G401.6 (cell line): Measurements from ENCODE around the gene PLCXD3.
"Not testable (repeated sequence)": the region's sequence is repeated elsewhere in the genome, so short reads cannot be mapped to it uniquely, and the experiment has no call there.

ENCODE experiments used
- FAIRE-seq: peaks from 2 replicates; lab custom pipeline; 2012; peaks lifted over from hg19 to GRCh38; lab: Jason Lieb, UNC

Gene PLCXD3

DNA sequence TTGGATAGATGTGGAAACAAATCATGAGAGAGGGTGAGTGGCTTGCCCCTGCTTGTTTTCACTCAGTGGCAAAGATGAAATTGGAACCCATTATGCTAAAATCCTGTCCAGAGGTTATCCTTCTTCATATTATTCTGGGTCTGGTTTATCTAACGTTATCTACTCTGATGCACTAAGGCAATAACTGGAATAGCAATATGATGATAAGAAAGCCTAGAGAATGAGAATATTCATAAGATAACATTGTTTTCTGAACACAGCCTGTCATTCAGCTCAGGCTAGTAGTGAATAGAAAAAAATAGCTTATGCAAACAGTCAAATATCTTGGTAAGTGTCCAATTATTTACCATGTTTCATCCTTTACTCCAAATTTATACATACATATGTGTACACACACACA lies 165.1 kb downstream of the PLCXD3 start:
- FAIRE-seq = no peak

DNA sequence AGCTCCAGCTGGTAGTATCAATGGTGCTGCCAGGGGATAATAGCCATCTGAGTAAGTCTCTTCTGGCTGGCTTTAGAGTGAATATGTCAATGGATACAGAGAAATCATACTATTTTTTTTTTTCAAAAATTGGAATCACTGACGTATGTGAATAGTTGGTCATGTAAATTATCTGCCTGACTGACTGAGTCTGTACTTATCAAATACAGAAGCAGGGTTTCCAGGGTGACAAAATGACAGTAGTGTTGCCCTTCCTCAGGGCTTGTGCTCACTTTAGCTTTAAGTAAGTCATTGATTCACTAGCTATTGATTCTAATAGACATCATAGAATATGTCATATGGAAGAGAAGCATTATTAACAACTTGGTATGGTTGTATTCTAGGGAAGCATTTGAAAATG lies 171.1 kb downstream of the PLCXD3 start:
- no peak for FAIRE-seq

DNA sequence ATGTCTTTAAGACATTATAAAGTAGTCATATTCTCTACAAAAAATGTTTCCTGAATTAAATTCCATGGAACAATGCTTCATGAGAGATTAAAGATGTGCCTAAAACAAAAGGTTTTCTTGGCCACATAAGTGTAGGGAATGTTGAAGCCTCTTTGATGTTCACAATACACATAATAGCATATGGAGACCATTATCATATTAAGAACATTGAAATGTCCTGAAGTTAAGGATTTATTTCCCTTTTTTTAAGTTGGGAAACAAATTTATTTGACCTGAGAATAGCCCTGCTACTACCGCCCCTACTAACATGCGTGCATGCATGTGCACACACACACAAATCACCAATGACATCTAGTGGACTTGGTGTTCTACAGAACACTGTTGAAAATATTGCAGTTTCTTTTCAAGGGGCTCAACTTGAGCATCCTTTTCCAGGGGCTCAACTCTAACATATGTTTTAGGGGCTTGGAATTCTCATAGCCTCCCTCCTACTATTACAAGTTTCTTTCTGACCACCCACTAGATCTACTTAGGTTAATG lies 172.2 kb downstream of the PLCXD3 start:
- FAIRE-seq = no peak

DNA sequence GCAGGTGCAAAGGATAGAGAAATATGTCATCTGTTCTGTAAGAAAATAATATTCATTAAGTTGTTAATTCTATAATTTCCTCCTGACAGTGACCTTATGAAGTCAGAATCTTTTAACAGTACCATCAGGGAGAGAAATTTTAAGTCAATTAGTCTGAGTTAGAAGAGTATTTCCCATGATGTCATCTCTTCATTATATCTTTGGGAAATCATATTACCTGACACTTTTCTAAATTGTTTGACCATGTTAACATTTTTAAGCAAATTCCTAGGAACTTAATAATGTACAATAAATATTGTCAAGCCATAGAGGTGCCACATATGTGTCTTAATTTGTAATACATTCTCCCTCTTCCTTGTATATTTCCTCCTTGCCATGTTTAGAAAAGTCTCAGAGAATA lies 172.7 kb downstream of the PLCXD3 start:
- no peak for FAIRE-seq

DNA sequence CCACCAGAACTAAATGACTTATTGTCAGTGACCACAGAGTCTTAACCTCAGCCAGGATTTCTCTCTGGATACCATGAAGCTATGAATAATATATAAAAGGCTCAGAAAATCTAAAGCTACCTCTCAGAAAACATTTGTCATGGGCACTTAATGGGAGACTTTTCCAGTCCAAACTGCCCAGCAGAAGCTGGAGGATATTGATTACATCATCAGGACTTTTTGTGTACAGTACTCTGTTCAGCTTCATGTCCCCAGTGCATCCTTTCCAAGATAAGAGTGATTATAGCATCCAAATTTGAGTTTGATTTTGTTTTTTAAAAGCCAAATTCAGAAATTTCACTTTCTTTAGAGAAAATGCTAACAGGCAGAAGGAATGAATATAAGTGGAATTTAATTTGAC lies 173.2 kb downstream of the PLCXD3 start:
- no peak for FAIRE-seq

DNA sequence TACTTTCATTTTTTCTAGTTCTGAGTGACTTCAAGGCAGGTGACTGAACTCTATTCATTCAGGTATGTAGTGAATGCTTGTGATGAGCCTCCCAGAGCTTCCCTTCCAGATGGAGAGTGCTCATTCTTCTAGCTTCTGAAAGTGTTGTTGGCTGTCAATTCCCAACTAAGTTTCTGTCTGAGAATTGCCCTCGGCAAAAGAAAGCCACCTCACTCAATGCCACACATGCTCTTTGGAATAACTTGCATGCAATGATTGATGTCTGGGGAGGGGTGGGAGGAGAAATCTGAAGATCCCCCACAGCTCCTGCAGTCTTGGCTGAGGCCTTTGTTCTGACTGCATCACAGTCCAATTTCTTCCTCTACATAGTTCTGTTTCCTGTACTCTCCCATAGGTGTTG lies 173.9 kb downstream of the PLCXD3 start:
- no peak for FAIRE-seq

DNA sequence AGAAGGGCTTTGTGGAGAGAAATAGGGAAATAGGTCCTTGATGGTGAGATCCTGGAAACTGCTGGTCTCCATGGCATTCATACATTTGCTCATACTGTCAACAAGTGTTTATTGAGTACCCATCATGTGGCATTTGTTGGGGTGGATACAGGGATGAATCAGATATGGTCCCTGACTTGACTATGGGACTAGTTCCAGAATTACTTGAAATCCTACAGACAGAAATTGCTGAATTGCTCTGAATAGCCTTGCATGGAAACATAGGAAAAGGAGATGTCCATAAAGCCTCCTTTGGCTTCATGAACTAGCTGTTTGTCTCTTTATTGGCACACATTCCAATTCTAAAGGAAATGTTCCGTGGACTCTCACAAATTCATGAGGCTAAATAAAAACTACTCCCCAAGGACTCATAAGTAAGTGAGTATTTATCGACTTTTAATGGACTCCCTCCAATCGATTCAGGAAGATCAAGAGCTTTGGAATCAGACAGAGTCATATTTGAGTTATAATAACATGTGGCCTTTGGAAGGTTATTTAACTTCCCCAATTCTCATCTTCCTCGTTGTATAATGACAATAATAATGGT lies 174.7 kb downstream of the PLCXD3 start:
- FAIRE-seq = no peak

DNA sequence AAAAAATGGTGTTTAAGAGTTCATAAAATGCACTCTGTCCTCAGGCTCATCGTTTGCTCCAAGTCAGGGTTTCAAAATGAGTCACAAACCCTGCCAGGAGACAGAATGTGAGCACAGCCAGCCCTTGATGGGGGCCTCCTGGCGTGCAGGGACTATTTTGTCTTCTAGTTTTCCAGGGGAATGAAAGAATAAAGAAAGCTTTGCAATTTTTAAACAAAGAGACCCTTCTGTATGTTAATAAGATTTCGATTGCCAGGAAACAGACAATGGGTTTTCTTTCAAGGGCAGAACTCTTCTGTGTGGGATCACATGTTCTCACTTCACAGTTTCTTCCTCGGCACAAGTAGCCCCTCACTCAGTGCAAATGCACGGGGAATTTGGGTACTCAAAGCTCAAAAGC lies 175.6 kb downstream of the PLCXD3 start:
- no peak for FAIRE-seq

DNA sequence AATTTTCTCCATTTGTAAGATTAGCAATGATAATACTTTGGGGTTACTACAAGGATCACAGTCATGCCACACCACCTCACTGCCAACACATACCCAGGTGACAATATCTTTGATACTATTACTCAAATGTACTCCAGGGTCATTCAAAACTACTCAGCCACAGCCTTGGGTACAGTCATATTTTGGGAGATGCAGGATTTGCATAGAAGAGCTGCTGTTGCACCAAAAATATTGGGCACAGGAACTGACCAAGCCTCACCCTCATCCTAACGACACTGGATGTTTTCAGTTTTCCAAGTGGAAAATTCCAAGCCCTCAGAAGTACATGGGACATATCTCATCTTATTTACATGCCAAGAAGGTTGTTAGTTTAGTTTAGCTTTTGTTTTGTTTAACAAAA lies 176.2 kb downstream of the PLCXD3 start:
- FAIRE-seq = no peak

DNA sequence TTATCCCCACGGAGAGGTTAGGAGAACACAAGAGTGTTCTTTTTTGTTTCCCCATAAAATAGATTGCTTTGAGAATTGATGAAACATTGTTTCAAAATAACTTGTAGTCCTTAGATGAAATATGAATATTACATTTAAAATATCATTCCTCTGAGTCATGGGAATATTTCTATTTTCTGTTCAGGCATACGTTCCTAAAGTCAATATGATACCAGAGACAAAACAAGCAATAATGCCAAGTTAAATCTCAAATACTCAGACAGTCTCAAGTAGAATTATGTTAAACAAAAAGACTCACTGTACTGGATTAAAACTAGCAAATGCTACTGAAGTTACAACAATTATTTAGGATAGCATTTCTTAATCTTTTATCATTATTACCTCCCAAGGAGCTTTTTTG lies 185.3 kb downstream of the PLCXD3 start:
- FAIRE-seq = no peak

DNA sequence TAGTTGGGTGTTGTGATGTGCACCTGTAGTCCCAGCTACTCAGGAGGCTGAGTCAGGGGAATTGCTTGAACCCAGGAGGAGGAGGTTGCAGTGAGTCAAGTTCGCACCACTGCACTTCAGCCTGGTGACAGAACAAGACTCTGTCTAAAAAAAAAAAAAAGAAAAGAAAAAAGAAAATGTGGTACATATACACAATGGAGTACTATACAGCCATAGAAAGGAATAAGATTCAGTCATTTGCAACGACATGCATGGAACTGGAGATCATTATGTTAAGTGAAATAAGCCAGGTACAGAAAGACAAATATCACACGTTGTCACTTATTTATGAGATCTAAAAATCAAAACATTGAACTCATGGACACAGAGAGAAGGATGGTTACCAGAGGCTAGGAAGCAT lies 187.6 kb downstream of the PLCXD3 start:
- not testable (repeated sequence) for FAIRE-seq

DNA sequence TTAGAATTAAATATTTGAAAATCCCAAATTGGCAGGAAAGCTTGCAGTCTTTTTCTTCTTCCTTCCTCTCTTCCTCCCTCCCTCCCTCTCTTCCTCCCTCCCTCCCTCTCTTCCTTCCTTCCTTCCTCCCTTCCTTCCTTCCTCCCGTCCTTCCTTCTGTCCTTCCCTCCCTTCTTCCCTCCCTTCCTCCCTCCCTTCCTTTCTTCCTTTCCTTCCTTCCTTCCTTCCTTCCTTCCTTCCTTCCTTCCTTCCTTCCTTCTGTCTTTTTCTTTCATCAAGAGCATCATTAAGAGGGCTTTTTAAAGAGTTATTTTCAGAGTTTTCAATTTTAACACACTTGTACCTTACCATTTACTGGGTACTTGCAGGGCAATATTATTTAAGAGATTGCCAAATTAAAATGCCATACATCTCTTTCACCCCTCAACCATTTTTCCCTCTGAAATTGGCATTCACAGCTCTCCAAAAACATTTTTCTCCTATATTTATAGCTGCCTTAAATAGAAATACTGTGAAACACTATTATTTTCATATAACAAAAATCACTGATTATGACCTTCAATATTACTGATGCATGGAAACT lies 197.8 kb downstream of the PLCXD3 start:
- FAIRE-seq = no peak

DNA sequence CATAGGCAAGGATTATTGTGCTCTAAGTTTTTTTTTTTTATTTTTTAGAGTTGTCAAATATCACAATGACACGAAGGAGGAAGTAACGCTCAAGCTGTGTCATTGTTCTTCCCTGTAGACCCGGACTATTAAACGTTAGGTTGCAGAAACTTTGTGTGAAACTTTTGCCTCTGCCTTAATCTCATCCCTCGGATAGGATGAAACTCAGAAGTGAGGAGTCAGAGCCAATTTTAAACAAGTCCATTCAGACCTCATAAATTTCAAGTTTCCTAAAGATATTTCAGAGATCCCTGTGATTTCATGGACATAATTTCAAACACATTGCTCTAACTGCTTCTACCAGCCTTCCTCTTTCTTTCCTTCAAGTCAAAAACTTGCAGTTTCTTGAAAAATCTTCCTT lies 198.3 kb downstream of the PLCXD3 start:
- no peak for FAIRE-seq

DNA sequence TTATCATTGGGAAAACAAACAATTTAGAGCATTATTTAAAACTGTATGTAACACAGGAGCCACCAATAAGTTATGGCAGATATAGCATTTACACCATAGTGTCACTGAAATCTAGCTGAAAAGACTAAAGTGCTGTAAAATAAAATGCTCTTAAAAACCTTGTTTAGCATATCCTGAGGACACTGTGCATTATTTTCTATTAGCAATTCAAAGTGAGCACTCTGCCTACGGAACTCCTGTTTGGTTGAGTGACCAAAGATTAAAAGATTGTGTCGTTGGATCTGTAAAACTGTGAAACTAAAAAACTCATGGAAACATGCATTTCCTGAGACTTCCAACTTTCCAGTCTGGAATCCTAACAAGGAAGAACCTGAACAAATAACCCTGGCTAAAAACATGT lies 201.1 kb downstream of the PLCXD3 start:
- no peak for FAIRE-seq

DNA sequence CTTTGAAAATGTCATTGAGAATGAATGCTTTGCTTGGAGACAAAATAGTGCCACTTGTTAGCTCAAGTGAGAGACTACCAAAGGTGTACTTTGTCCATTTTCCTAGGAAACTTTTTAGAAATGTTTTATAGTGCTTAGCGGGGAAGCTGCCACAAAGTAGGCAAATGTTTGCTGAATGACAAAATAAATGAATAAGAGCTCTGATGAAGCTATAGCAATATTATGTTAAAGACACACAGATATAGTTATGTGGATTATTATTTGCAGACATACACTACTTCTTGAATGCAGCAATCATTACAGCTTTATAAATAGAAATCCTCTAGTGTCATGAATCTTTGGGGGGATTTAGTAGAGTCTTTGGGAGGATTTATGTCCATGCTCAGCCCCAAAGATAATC lies 204.4 kb downstream of the PLCXD3 start:
- no peak for FAIRE-seq

DNA sequence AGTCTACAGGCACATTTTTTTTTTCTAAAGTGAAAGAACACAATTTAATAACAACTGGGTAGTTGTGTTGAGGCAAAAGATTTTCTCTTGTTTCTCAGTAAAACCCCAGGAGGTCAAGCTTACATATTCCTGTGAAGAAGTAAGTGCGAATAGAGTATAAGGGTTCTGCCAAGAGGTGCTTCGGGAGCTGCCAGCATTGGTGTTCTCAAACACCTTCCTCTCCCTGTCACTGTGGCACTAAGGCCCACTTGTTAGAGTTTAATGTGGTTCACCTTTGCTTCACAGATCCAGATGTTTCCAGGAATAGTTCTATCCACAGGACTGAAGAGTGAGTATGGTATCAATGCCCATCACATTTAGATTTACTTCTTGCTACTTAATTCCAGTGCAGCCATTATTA lies 205.3 kb downstream of the PLCXD3 start:
- no peak for FAIRE-seq

DNA sequence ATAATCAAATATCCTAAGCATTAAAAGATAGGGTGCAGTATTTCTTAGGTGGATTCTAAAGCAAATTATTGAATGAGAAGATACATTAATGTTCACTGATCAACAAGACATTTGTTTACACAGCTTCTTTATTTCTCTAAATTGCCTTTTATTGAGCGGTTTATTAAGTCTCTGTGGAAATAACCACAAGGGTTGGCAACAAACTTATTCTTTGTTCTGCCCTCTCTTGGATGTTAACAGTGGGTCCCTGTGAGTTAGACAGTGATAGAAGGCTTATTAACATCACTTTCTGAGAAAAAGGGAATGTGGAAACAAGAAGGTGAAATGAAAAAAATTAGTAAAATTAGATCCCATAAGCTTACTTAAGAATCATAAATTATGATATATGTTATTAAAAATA lies 214.3 kb downstream of the PLCXD3 start:
- no peak for FAIRE-seq

DNA sequence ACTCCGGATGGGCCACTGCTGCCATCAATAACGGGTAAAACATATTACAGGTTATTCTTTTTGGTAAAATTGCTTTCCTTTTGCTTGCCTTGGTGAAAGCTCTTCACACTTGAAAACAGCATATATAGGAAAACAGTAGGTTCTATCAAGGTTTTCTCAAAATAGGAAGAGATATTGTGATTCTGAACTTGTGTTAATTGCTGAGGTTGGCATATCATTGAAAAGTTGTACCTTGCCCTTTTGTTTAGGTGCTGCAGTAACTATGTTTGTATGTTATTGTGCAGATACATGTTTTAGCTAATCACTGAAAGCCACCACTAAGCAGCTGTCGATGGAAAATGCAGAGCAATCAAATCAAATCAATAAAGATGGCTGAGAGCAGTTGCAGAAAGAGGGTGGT lies 219.1 kb downstream of the PLCXD3 start:
- FAIRE-seq = no peak

DNA sequence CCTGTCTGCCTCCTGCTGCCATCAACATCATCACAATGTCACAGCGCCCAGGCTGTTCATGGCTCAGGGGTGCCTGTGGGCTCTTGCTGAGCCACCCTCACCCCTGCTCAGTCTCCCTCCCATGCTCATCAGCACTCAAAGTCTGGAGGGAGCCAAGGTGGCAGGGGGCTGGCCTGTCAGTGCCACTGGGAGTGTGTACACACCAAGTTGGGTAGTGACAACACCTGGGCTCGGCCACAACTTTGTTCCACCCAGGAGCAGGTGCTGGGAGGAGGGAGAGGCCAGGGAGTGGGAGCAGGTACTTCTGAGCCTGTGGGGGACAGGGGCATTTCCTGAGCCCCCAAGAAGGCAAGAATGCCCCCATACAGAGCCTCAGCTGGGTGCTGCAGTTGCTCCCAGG lies 219.6 kb downstream of the PLCXD3 start:
- FAIRE-seq = no peak

DNA sequence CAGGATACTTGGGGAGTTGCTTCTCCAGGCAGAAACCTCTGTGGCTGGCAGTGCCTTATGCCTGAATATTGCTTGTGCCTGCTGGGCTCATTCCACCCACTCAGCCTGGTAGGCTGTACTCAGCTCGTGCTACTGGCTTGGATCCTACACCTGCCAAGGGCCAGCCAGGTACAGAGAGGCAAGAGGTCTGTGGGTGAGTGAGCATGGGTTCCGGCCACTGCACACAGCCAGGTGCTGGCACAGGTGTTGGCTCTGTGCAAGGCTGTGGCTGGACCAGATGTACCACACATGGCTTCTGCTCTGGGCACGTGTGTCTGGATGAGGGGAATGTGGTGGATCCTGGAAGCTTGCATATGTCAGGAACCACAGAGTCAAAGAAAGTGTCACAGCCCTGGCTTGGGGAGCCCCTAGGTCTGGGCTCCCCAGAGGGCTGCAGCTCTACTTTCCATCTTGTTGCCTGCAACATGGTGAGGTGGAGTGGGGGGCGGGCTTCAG lies 220.4 kb downstream of the PLCXD3 start:
- no peak for FAIRE-seq

DNA sequence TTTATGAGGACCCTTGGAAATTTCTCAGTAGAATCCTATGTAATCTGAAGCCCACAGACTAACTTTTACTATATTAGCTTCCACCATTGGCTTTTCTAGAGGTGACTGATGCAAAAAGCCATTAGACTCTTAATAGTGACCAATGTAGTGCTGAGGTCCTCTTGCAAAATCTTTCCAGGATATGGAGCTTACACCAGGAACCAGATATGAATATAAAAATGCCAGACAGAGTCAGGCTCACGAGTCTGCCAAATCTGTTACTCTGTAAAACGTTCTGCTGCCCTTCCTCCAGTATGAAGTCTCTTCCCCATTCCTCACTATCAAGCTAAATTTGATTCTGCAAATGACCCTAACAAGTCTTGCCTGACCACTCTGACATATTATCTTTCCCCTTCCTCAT lies 223.7 kb downstream of the PLCXD3 start:
- no peak for FAIRE-seq

DNA sequence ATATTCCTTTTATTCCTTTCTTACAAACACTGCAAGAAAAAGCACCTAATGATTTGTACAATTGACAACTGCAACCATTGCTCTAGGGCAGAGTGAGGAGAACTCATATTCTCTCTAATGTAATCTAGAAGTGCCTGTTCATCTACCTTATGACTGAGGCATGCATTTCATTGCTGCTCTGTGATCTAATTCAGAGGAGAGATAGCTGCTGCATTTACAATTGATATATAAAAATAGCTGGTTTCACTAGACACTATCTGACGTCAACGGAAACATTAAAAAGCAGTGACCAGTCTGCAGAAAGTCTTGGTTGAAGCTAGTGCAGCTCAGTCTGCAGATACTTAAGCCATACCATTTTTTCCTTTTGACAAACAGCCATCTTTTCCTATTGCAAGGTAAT lies 224.2 kb downstream of the PLCXD3 start:
- no peak for FAIRE-seq

DNA sequence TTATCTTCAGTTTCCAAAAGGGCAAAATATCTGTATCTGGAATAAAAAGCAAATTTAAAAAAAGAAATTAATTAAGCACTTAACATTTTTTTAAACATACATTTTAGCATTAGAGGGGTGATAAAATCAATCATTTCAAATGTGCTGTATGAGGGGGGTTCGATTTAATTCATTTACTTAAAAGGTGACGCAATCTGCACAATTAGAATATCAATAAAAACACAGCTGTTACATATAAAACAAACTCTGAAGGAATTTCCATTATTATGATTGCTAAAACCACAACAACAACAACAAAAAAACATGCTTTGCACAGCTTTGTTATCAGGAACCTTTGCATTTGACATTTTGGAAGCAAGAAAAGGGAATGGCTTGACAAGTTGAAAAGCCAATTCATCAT lies 225.5 kb downstream of the PLCXD3 start:
- FAIRE-seq = no peak

DNA sequence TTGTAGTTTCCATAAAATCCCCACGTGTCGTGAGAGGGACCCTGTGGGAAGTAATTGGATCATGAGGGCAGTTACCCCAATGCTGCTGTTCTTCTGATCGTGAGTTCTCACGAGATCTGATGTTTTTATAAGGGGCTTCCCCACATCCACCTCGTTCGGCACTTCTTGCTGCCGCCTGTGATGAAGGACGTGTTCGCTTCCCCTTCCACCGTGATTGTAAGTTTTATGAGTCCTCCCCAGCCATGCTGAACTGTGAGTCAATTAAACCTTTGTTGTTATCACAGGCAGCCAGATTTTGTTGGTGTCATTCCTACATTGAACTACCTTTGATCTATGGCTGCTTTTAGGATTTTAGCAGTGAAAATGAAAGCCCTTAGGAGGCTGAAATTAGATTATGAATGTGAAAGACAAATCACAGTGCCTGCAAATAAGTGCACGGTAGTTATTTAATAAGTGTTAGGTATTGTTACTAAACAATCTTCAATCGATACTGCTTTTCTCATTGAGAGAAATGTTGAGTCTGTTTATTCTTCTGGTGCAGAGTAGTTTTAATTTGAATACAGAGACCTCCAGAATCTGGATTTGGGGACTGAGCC lies 229.1 kb downstream of the PLCXD3 start:
- no peak for FAIRE-seq
